ENCODE data around the gene MTFR1L. TPM values are rescaled to one million over a fixed set of nuclear protein-coding genes. Genes with fewer than 3 reads are reported as not detected.

MTFR1L gene
- total RNA-seq, 1 experiment from 2014 or later, result 28.9 TPM

DNA sequence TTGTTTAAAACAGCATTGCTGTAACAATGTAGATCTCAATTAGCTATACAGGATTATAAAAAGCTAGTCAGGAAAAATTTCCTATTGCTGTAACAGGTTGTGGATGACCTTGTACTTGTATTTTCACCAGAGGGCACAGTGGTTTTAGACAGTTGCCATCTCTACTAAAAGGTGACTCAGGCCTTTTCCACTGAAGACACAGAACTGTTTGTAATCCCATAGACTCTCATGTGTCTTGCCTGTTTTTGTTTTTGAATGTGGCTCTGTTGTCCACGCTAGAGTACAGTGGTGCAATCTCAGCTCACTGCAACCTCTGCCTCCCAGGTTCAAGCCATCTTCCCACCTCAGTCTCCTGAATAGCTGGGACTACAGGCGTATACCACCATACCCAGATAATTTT lies 5.9 kb downstream of the MTFR1L start:
- DNase-seq (ENCODE audit: low spot score) (no peak), ATAC-seq (no peak)
- H3K9me3 Mint-ChIP-seq, result no peaks in the 10 kb centered on the region
- no peak for TF ChIP-seq IRF2 (CRISPR knock-in tag; IDR thresholded peaks at IDR 0.05; ENCODE audit: borderline replicate concordance, low read depth)
- TF ChIP-seq, protein P1, sequence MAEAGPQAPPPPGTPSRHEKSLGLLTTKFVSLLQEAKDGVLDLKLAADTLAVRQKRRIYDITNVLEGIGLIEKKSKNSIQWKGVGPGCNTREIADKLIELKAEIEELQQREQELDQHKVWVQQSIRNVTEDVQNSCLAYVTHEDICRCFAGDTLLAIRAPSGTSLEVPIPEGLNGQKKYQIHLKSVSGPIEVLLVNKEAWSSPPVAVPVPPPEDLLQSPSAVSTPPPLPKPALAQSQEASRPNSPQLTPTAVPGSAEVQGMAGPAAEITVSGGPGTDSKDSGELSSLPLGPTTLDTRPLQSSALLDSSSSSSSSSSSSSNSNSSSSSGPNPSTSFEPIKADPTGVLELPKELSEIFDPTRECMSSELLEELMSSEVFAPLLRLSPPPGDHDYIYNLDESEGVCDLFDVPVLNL (CRISPR knock-in tag; IDR thresholded peaks at IDR 0.05; ENCODE audit: borderline replicate concordance, low read depth), result no peak
- POLR2A ChIA-PET, result interaction anchor here (0.7 kb wide), 1 partner anchor 66 kb away, joined by 3 read pairs; no protein-coding TSS in a partner anchor
- no peak overlapping the region for H3K27ac Mint-ChIP-seq
- peaks cover 28% of the 10 kb centered on the region for H3K36me3 Mint-ChIP-seq
- CTCF ChIA-PET, result interaction anchor here (0.6 kb wide), 1 partner anchor 317 kb away, joined by 3 read pairs; no protein-coding TSS in a partner anchor
- H3K4me3 Mint-ChIP-seq, result no peak overlapping the region
- H3K4me1 Mint-ChIP-seq, result peaks cover 16% of the 10 kb centered on the region
- H3K27me3 Mint-ChIP-seq (ENCODE audit: low read depth), result peaks cover 9% of the 10 kb centered on the region

DNA sequence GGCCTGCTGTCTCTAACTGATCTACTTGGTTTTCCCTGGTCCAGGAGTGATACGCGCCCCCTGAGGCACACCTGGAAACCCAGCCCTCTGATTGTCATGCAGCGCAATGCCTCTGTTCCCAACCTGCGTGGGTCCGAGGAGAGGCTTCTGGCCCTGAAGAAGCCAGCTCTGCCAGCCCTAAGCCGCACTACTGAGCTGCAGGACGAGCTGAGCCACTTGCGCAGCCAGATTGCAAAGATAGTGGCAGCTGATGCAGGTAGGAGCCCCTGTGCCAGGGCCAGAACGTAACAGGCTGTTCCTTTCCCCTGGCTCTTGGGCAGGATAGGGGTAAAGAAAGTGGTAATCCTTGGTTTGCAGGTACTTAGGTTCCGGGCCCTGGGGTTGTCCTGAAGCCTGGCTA lies 6.8 kb downstream of the MTFR1L start:
- ATAC-seq, result no peak
- DNase-seq (ENCODE audit: low spot score), result no peak
- ChIA-PET POLR2A (interaction anchor here (0.6 kb wide), 1 partner anchor 134 kb away, joined by 4 read pairs; no protein-coding TSS in a partner anchor), CTCF (interaction anchor here (1.0 kb wide), 1 partner anchor 11 kb away, joined by 3 read pairs; no protein-coding TSS in a partner anchor)
- TF ChIP-seq, protein P2, sequence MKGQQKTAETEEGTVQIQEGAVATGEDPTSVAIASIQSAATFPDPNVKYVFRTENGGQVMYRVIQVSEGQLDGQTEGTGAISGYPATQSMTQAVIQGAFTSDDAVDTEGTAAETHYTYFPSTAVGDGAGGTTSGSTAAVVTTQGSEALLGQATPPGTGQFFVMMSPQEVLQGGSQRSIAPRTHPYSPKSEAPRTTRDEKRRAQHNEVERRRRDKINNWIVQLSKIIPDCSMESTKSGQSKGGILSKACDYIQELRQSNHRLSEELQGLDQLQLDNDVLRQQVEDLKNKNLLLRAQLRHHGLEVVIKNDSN (CRISPR knock-in tag; IDR thresholded peaks at IDR 0.05), result no peak
- TF ChIP-seq ATF2 (CRISPR knock-in tag; IDR thresholded peaks at IDR 0.05; ENCODE audit: borderline replicate concordance, low read depth) (no peak), FOXP1 (CRISPR knock-in tag; IDR thresholded peaks at IDR 0.05; ENCODE audit: borderline replicate concordance) (no peak), NR1H2 (CRISPR knock-in tag; IDR thresholded peaks at IDR 0.05) (no peak)
- Mint-ChIP-seq H3K9me3 (no peaks in the 10 kb centered on the region), H3K27me3 (ENCODE audit: low read depth) (peaks cover 3% of the 10 kb centered on the region; the same call in 1 of the 2 replicates), H3K4me1 (peaks cover 8% of the 10 kb centered on the region), H3K4me3 (no peak overlapping the region), H3K36me3 (peaks cover 38% of the 10 kb centered on the region), H3K27ac (no peak overlapping the region)

DNA sequence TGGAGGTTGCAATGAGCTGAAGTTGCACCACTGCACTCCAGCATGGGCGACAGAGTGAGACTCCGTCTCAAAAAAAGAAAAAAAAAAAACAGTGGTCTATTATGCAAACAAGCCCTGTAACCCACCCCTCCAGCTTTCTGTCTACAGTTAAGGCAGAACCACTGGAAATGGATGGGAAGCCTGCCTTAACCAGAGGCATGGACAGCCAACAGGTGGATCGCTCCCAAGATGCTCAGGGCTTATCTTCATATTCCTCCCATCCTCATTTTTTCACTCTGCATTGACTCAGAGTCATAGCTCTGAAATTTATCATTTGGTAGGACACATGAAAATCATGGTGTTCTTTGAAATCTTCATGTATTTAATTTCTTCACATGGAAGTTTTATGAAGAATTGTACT lies 8.7 kb downstream of the MTFR1L start:
- Mint-ChIP-seq H3K4me3 (no peak overlapping the region), H3K36me3 (peaks cover 50% of the 10 kb centered on the region), H3K9me3 (no peaks in the 10 kb centered on the region), H3K4me1 (no peaks in the 10 kb centered on the region), H3K27me3 (ENCODE audit: low read depth) (no peaks in the 10 kb centered on the region), H3K27ac (no peak overlapping the region)
- no peak for TF ChIP-seq RORB (CRISPR knock-in tag; IDR thresholded peaks at IDR 0.05)
- no peak for TF ChIP-seq TEAD4 (CRISPR knock-in tag; IDR thresholded peaks at IDR 0.05)
- TF ChIP-seq IRF2 (CRISPR knock-in tag; IDR thresholded peaks at IDR 0.05; ENCODE audit: borderline replicate concordance, low read depth), result no peak
- no peak for TF ChIP-seq ZNF263 (CRISPR knock-in tag; IDR thresholded peaks at IDR 0.05; ENCODE audit: low read depth)
- TF ChIP-seq ZNF232 (CRISPR knock-in tag; IDR thresholded peaks at IDR 0.05), result no peak
- TF ChIP-seq NR2C2 (CRISPR knock-in tag; IDR thresholded peaks at IDR 0.05), result no peak
- TF ChIP-seq MLX (CRISPR knock-in tag; IDR thresholded peaks at IDR 0.05), result no peak
- no peak for TF ChIP-seq TP53 (CRISPR knock-in tag; IDR thresholded peaks at IDR 0.05)
- no peak for TF ChIP-seq SMAD4 (CRISPR knock-in tag; IDR thresholded peaks at IDR 0.05)
- TF ChIP-seq NFATC4 (CRISPR knock-in tag; IDR thresholded peaks at IDR 0.05), result no peak
- no peak for TF ChIP-seq ZMAT4 (CRISPR knock-in tag; IDR thresholded peaks at IDR 0.05)
- no peak for DNase-seq (ENCODE audit: low spot score)
- POLR2A ChIA-PET, result no interaction called here
- ATAC-seq, result no peak
- CTCF ChIA-PET, result interaction anchor here (1.6 kb wide), 1 partner anchor 67 kb away, joined by 5 read pairs; no protein-coding TSS in a partner anchor
